IPS-20b (cell line): ENCODE data around the gene STK36.

Experiments
- H3K27ac ChIP-seq: one replicate; pipeline ENCODE4 v1.5.1; 2013; ENCODE audit warnings: low read length
- H3K27me3 ChIP-seq: 2 replicates; pipeline ENCODE4 v1.6.1; 2013; ENCODE audit warnings: mild to moderate bottlenecking, low read length, inconsistent platforms; ENCODE audit not compliant: insufficient read depth
- H3K36me3 ChIP-seq: 2 replicates; pipeline ENCODE4 v1.6.1; 2013; ENCODE audit warnings: low read depth, mild to moderate bottlenecking, inconsistent platforms, low read length, moderate library complexity; ENCODE audit not compliant: insufficient read depth
- H3K4me1 ChIP-seq: 2 replicates; pipeline ENCODE4 v1.6.1; 2013; ENCODE audit warnings: mild to moderate bottlenecking, control low read depth, inconsistent platforms, low read length, moderate library complexity; ENCODE audit not compliant: insufficient read depth
- H3K4me3 ChIP-seq: 2 replicates; pipeline ENCODE4 v1.5.1; 2013; ENCODE audit warnings: mild to moderate bottlenecking, low read length, inconsistent platforms
- H3K9ac ChIP-seq: 2 replicates; pipeline ENCODE4 v1.6.1; 2013; ENCODE audit warnings: low read depth, mild to moderate bottlenecking, inconsistent platforms, low read length, moderate library complexity
- H3K9me3 ChIP-seq: 2 replicates; pipeline ENCODE4 v1.6.1; 2013; ENCODE audit warnings: mild to moderate bottlenecking, low read depth, low read length, inconsistent platforms; ENCODE audit not compliant: insufficient read depth

Gene STK36

DNA sequence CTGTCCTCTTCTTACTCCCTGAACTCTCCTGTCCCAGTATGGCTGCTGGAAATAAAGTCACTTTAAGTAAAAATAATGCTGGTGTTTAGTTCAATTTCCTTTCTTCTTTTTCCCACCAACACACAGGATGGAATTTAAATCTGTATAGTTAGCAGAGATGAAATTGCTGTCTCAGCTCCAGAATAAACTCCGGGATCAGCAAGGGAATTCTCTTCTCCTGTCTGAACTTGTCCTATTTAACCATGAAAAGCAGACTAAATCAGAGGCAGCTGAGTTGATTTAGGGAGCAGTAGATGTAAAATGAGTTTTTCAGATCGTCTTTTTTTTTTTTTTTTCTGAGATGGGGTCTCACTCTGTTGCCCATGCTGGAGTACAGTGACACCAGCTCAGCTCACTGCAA is 64.6 kb downstream of the STK36 start:
- Histone ChIP-seq H3K27me3 (no peaks in the 10 kb centered on the region), H3K27ac (no peak overlapping the region), H3K4me1 (peaks cover 22% of the 10 kb centered on the region), H3K9me3 (no peaks in the 10 kb centered on the region), H3K36me3 (peaks cover 78% of the 10 kb centered on the region), H3K4me3 (no peak overlapping the region), H3K9ac (no peak overlapping the region)

DNA sequence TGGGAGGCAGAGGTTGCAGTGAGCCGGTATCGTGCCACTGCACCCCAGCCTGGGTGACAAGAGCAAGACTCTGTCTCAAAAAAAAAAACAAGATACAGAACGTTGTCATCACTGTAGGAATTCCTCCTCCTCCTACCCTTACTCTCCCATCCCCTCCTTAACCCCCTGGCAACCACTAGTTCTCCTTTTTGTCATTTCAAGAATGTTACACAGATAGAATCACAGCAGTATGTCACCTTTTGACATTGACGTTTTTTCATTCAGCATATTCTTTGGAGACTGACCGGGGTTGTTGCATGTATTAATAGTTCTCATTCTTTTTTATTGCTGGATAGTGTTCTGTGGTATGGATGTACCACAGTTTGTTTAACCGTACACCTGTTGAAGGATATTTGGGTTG is 71.2 kb downstream of the STK36 start:
- Histone ChIP-seq H3K27me3 (no peaks in the 10 kb centered on the region), H3K4me1 (no peaks in the 10 kb centered on the region), H3K36me3 (peaks cover 91% of the 10 kb centered on the region), H3K9me3 (no peaks in the 10 kb centered on the region), H3K27ac (no peak overlapping the region), H3K9ac (no peak overlapping the region), H3K4me3 (no peak overlapping the region)

DNA sequence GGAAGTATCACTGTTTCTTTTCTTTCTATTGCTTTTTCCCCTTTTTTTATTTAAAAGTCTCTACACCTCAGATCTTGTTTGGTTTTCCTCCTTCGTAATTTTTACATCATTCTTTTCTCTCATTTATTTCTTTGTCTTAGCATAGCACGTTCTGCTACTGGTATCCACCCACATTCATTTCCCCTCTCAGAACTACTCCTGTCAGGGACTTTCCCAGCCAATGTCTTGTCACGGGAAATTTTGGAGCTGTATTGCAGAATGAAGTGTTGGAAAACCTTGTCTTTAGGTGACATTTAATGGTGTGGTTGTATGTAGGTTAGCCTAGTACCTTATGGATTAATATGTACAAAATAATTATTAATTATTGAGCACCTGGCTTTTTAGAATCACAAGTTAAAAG is 72.7 kb downstream of the STK36 start:
- Histone ChIP-seq H3K4me3 (no peak overlapping the region), H3K9ac (no peak overlapping the region), H3K36me3 (peaks cover 91% of the 10 kb centered on the region), H3K4me1 (no peaks in the 10 kb centered on the region), H3K27ac (no peak overlapping the region), H3K9me3 (no peaks in the 10 kb centered on the region), H3K27me3 (no peaks in the 10 kb centered on the region)

DNA sequence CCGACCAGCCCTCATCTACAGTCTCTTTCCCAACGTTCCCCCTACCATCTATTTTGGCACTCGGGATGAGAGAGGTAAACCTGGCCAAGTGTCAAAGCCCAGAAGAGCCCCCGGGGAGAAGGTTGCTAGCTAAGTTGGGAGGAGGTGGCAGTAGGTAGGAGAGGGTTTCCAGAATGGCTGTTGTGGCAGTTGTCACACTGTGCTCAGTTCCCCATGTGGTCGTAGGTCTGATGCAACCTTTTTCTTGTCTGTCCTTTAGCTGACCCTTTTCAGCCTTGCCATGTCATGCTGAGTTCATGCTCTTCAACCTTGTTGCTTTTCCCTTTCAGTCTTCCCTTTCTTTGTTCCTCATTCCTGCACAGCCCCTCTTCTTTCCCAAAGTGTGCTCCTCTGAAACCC is 73.3 kb downstream of the STK36 start:
- H3K4me1 ChIP-seq, result no peaks in the 10 kb centered on the region
- peaks cover 91% of the 10 kb centered on the region for H3K36me3 ChIP-seq
- H3K27me3 ChIP-seq, result no peaks in the 10 kb centered on the region
- no peak overlapping the region for H3K9ac ChIP-seq
- no peak overlapping the region for H3K27ac ChIP-seq
- no peaks in the 10 kb centered on the region for H3K9me3 ChIP-seq
- no peak overlapping the region for H3K4me3 ChIP-seq

DNA sequence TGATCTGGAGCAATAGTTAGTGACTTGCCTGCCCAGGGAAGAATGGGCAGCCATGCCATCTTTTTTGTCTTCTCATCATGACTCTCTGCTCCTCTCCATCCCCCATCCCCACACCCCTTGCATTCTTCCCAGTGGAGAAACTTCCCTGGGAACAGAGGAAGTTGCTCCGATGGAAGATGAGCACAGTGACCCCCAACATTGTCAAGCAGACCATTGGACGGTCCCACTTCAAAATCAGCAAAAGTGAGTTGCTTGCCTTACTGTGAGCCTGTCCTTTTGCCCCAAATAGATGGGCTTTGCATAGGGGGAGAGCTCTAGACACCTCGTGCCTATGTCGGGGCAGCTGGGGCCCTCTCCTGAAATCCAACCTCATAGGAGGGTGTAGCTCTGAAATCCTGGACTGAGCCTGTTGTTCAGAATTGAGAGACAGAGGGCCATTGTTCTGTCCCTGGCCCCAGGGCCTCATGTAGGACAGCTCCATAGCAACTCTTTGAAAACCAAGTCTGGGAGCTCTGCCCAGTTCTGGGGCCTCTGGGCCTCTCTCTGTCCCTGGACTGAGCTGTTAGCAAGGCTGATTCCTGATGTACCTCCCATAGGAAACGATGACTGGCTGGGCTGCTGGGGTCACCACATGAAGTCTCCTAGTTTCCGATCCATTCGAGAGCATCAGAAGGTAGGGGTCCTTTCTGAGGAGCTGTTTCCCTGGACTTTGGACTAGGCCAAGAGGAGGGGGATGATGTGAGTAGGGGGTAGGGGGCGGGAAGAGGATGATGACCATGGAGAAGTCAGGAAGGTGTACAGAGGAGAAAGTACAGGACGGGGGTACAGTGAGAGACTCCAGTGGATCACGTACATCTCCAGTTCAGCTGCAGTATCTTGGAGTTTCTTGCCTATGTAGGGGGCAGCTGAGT is 73.9 kb downstream of the STK36 start:
- peaks cover 91% of the 10 kb centered on the region for H3K36me3 ChIP-seq

DNA sequence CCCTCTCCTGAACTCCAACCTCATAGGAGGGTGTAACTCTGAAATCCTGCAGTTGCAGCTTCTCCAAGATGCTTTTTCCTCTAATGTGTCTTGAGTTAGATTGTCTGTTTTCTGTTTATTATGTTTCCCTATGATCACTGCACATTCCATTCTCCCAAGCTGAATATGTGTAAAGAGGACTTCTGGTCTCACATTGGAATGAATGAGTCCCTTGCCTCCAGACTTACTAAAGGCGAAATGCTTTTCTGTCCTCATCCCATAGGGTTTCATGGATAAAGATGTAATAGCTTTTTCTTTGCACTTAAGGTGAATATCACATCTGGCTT is 74.5 kb downstream of the STK36 start:
- Histone ChIP-seq H3K27ac (no peak overlapping the region), H3K4me1 (no peaks in the 10 kb centered on the region), H3K36me3 (peaks cover 91% of the 10 kb centered on the region), H3K27me3 (no peaks in the 10 kb centered on the region), H3K9ac (no peak overlapping the region), H3K9me3 (no peaks in the 10 kb centered on the region), H3K4me3 (no peak overlapping the region)

More for the DNA sequence above, 73.9 kb downstream of the STK36 start:
- H3K27ac ChIP-seq, result no peak overlapping the region
- no peak overlapping the region for H3K9ac ChIP-seq
- H3K4me1 ChIP-seq, result no peaks in the 10 kb centered on the region
- no peaks in the 10 kb centered on the region for H3K27me3 ChIP-seq
- H3K4me3 ChIP-seq, result no peak overlapping the region
- no peaks in the 10 kb centered on the region for H3K9me3 ChIP-seq

DNA sequence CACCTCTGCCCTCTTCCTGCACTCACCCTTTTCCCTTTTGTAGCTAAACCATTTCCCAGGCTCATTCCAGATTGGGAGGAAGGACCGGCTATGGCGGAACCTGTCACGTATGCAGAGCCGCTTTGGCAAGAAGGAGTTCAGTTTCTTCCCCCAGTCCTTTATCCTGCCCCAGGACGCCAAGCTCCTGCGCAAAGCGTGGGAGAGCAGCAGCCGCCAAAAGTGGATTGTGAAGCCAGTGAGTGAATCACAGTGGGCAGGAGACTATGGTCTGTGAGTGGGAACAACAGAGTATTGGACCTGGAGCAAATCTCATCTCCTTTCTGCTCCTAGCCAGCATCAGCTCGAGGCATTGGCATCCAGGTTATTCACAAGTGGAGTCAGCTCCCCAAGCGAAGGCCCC is 75.1 kb downstream of the STK36 start:
- H3K36me3 ChIP-seq, result peaks cover 89% of the 10 kb centered on the region
- no peaks in the 10 kb centered on the region for H3K9me3 ChIP-seq
- H3K4me1 ChIP-seq, result no peaks in the 10 kb centered on the region
- no peaks in the 10 kb centered on the region for H3K27me3 ChIP-seq
- H3K27ac ChIP-seq, result no peak overlapping the region
- H3K4me3 ChIP-seq, result no peak overlapping the region
- H3K9ac ChIP-seq, result no peak overlapping the region

DNA sequence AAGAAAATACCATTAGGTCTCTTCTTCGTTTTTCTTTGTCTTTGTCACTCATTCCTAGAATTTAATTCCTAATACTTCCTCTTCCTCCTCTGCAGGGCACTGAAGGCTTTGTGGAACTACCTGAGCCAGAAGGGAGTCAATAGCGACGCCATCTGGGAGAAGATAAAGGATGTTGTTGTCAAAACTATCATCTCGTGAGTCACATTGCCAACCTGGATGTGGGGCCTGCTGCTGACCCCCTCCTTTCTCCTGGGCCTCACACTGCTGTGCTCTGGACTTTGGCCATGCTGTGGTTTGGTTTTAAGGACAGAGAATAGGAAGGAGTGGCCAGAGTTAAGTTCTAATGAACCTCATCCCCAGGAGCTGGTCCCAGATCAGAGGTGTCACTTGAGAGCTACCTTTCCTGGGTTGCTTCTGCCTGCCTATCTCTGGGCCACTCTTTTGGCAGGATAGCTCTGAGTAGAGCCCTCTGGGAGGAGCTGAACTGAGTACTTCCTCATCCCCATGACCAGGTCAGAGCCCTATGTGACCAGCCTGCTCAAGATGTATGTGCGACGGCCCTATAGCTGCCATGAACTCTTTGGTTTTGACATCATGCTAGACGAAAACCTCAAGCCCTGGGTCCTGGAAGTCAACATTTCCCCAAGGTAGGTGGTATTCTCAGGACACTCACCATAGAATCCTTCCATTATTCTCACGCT is 77.0 kb downstream of the STK36 start:
- Histone ChIP-seq H3K27ac (no peak overlapping the region), H3K4me3 (no peak overlapping the region), H3K27me3 (no peaks in the 10 kb centered on the region), H3K9me3 (no peaks in the 10 kb centered on the region), H3K36me3 (peaks cover 94% of the 10 kb centered on the region), H3K4me1 (no peaks in the 10 kb centered on the region), H3K9ac (no peak overlapping the region)
